HT1080 (cell line): ENCODE data around the gene ZBTB47. TPM values are rescaled to one million over a fixed set of nuclear protein-coding genes. Genes with fewer than 3 reads are reported as not detected.

ENCODE experiments used
- DNase-seq: peaks from one replicate; pipeline ENCODE4 v3.0.0-alpha.2; 2015; ENCODE audit warnings: low read depth
- total RNA-seq: library from RNA; depleted of rRNA; stranded (reverse); fragments of >200 nt; shearing (Covaris generic); gene quantifications from 2 replicates; pipeline ENCODE4 v1.2.3, GENCODE V29; 2014

ZBTB47 gene
- total RNA-seq, 1 experiment from 2014 or later: 16.4 TPM

- DNase-seq: no peak
These were observed 44.9 kb downstream of the ZBTB47 start for GRCh38 chr3:42698216-42698910.

GRCh38 chr3:42698911-42699230 lies 45.4 kb downstream of the ZBTB47 start:
- no peak for DNase-seq

- no peak for DNase-seq
These were observed 46.0 kb downstream of the ZBTB47 start for GRCh38 chr3:42699511-42699971.

- no peak for DNase-seq
These were observed 47.1 kb downstream of the ZBTB47 start for GRCh38 chr3:42700366-42701288.

- peak; percentile 56 for DNase-seq
These were observed 48.0 kb downstream of the ZBTB47 start for GRCh38 chr3:42701371-42702065.

GRCh38 chr3:42702066-42702951 lies 48.8 kb downstream of the ZBTB47 start, which contains the start of gene HHATL:
Gene HHATL, minus strand, starts transcription at chr3:42702798. Its CDS starts 1,972 bp downstream, at chr3:42700826.
- DNase-seq: no peak

GRCh38 chr3:42702982-42703694 lies 49.6 kb downstream of the ZBTB47 start:
- no peak for DNase-seq

- DNase-seq: no peak
These were observed 50.2 kb downstream of the ZBTB47 start for GRCh38 chr3:42703695-42704025.

GRCh38 chr3:42704136-42704841 lies 50.8 kb downstream of the ZBTB47 start:
- DNase-seq: peak; percentile 34

- DNase-seq: no peak
These were observed 51.7 kb downstream of the ZBTB47 start for GRCh38 chr3:42705058-42705767.

GRCh38 chr3:42705962-42706585 lies 52.6 kb downstream of the ZBTB47 start:
- DNase-seq: no peak

- DNase-seq: no peak
These were observed 53.5 kb downstream of the ZBTB47 start for GRCh38 chr3:42706721-42707619.

GRCh38 chr3:42707620-42708355 lies 54.3 kb downstream of the ZBTB47 start:
- DNase-seq: no peak

GRCh38 chr3:42708611-42709151 lies 55.2 kb downstream of the ZBTB47 start:
- DNase-seq: no peak

GRCh38 chr3:42709621-42710020 lies 56.1 kb downstream of the ZBTB47 start:
- no peak for DNase-seq

GRCh38 chr3:42710323-42711021 lies 57.0 kb downstream of the ZBTB47 start:
- DNase-seq: no peak
